Activated CD4-positive, CD25-positive, alpha-beta regulatory T cell (primary cell): Measurements from ENCODE around the gene ZNRD2.

Experiments
- DNase-seq, 4 experiments: peaks; one replicate each; lab custom pipeline; 2025; lab: John Stamatoyannopoulos, UW

Gene ZNRD2

GRCh38 chr11:65610404-65610803 is 40.1 kb downstream of the ZNRD2 start:
- DNase-seq, result no peak

GRCh38 chr11:65611028-65611757 is 40.9 kb downstream of the ZNRD2 start:
- DNase-seq, result no peak

GRCh38 chr11:65611758-65612603 is 41.7 kb downstream of the ZNRD2 start:
- DNase-seq, result no peak

DNA sequence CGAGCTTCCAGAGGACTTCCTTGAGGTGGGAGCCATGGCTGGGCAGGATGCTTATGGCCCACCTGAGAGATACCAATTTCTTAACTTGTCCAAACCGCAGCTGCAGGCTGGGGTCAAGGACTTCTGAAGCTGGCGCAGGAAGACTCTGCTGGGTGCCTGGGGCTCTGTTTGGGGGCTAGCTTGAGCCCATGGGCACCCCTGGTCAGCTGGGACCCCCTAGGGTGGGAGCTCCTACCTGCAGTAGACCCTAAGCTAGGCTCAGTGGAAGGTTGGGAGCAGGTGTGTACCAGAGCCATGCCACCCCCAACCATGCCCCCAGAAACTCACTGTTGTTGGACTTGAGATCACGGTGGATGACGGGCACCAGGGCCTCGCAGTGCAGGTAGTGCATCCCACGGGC is 42.4 kb downstream of the ZNRD2 start:
- no peak for DNase-seq

- no peak for DNase-seq
Measured at GRCh38 chr11:65613091-65613928, 43.0 kb downstream of the ZNRD2 start.

GRCh38 chr11:65615229-65615949 is 45.1 kb downstream of the ZNRD2 start, which contains the start of gene PCNX3:
Gene PCNX3 (plus strand): TSS chr11:65615776. CDS start chr11:65616312, 536 bp downstream.
- peak; percentile 99 to 100 (median 100) for DNase-seq

- peak in 2 of 4 experiments; percentile 38 to 63 for DNase-seq
Measured at GRCh38 chr11:65615950-65616574, 45.8 kb downstream of the ZNRD2 start.

DNA sequence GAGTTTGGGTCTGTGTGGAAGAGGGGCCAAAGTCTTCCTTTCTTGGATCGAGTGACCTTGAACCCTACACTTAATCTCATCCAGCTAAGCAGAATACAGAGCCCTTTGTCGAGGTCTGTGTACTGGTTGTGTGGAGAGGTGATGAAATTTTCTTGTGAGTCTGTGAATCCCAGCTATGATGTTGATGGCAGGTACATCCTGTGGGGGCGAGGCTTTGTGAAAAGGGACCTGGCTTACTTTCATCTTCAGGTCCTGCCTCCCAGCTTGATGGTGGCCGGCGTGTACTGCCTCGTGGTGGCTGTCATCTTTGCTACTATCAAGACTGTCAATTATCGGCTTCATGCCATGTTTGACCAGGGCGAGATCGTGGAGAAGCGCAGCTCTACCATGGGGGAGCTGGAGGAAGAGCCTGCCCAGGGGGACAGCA is 46.3 kb downstream of the ZNRD2 start:
- DNase-seq, result no peak

GRCh38 chr11:65617136-65617850 is 47.0 kb downstream of the ZNRD2 start:
- DNase-seq, result no peak

- DNase-seq, result no peak
Measured at GRCh38 chr11:65617990-65618751, 47.9 kb downstream of the ZNRD2 start.

GRCh38 chr11:65618763-65619162 is 48.5 kb downstream of the ZNRD2 start:
- no peak for DNase-seq

DNA sequence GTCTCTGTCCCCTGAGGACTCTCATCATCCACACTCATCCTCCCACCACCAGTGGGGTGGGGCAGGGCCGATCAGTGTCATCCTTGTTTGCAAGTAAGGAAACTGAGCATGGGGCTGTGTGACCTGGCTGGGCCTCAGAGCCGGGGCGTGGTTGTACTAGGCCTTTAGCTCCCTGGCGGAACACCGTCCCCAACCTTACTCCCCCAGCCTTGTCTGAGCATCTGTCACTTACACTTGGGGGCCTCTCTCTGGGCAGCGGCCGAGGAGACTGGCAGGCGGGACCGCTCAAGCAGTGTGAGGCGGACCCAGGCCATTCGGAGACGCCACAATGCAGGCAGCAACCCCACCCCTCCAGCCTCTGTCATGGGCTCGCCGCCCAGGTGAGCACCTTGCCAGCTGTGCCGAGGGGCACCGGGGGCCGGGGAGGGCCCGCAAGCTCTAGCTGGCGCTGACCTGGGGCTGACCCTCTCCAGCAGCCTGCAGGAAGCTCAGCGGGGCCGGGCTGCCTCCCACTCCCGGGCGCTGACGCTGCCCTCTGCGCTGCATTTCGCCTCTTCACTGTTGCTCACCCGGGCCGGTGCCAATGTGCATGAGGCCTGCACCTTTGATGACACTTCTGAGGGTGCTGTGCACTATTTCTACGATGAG is 49.1 kb downstream of the ZNRD2 start:
- DNase-seq, result no peak

- DNase-seq, result no peak
Measured at GRCh38 chr11:65620666-65621065, 50.4 kb downstream of the ZNRD2 start.

GRCh38 chr11:65621460-65621859 is 51.2 kb downstream of the ZNRD2 start:
- no peak for DNase-seq
